HL-60 (cell line): ENCODE measurements around the gene STRA8.

ENCODE experiments used
- DNase-seq, 2 experiments: peaks; one replicate each; pipeline ENCODE4 v3.0.0-alpha.2; 2010 to 2020; ENCODE audit warnings: low read depth in 1 of 2, low spot score in 1 of 2
- H3K27ac ChIP-seq: fragments of 250-450 bp; sonication (Bioruptor Pico); replicated peaks from 2 replicates; pipeline ENCODE4 v1.5.1; 2020; ENCODE audit warnings: mild to moderate bottlenecking, moderate library complexity
- H3K27me3 ChIP-seq: fragments of 250-450 bp; sonication (Bioruptor Pico); 2 replicates; pipeline ENCODE4 v1.5.1; 2021; ENCODE audit warnings: mild to moderate bottlenecking, moderate library complexity; ENCODE audit not compliant: insufficient read depth, poor library complexity, severe bottlenecking
- H3K4me3 ChIP-seq: replicated peaks from 2 replicates; pipeline ENCODE4 v1.5.1; 2011; ENCODE audit warnings: mild to moderate bottlenecking, control low read depth, low read length; ENCODE audit not compliant: insufficient read depth
- CTCF ChIP-seq: IDR thresholded peaks from one replicate; pipeline ENCODE4 v1.5.1; 2011; ENCODE audit warnings: low read length, control low read depth, inconsistent platforms; ENCODE audit not compliant: insufficient read depth
- GABPA ChIP-seq: IDR thresholded peaks from 2 replicates; pipeline ENCODE4 v1.6.1; 2012; ENCODE audit warnings: low read depth
- POLR2AphosphoS5 ChIP-seq: IDR thresholded peaks from 2 replicates; pipeline ENCODE4 v1.6.1; 2012; ENCODE audit warnings: low read depth
- REST ChIP-seq: IDR thresholded peaks from 2 replicates; pipeline ENCODE4 v1.6.1; 2012; ENCODE audit warnings: low read depth; ENCODE audit not compliant: insufficient replicate concordance
- SPI1 ChIP-seq: IDR thresholded peaks from 2 replicates; pipeline ENCODE4 v1.6.1; 2012; ENCODE audit warnings: low read depth, mild to moderate bottlenecking, borderline replicate concordance

STRA8 gene

DNA sequence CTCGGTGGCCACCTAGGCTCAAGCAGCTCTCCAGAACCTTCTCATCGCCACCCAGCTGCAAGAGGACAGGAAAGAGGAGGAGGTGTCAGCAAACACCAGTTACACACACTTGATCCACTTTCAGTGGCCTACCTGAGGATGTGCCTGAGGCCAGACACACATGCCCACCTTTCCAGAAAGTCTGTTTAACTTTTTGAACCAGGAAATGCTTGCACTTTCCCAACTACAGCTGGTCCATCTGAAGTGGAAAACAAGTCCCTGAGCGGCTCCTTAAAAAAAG lies 47.4 kb upstream of the STRA8 start:
- no peak for DNase-seq
- TF ChIP-seq CTCF (no peak), GABPA (no peak), REST (no peak), POLR2AphosphoS5 (no peak), SPI1 (no peak)
- Histone ChIP-seq H3K4me3 (no peak overlapping the region), H3K27me3 (no peaks in the 10 kb centered on the region), H3K27ac (no peak overlapping the region)

DNA sequence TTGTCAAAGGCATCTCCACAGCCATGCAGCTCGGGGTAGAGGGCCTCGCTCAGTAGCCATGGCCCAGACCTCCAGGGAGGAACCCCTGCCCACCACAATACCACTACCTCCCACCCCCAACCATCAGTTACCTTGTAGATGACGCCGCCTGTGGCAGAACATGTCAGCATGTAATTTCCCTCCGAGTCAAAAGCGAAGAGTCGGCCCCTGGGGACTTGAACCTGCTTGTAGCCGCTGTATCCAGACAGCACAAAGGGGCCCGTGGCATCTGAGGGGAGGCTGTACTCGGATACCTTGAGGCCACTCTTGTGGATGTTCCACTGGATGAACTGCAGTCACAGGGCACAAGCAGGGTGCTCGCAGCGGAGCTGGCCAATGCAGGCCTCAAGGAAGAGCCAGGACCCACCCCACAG lies 46.8 kb upstream of the STRA8 start:
- Histone ChIP-seq H3K27me3 (no peaks in the 10 kb centered on the region), H3K4me3 (no peak overlapping the region), H3K27ac (no peak overlapping the region)
- no peak for DNase-seq
- TF ChIP-seq SPI1 (no peak), GABPA (no peak)

DNA sequence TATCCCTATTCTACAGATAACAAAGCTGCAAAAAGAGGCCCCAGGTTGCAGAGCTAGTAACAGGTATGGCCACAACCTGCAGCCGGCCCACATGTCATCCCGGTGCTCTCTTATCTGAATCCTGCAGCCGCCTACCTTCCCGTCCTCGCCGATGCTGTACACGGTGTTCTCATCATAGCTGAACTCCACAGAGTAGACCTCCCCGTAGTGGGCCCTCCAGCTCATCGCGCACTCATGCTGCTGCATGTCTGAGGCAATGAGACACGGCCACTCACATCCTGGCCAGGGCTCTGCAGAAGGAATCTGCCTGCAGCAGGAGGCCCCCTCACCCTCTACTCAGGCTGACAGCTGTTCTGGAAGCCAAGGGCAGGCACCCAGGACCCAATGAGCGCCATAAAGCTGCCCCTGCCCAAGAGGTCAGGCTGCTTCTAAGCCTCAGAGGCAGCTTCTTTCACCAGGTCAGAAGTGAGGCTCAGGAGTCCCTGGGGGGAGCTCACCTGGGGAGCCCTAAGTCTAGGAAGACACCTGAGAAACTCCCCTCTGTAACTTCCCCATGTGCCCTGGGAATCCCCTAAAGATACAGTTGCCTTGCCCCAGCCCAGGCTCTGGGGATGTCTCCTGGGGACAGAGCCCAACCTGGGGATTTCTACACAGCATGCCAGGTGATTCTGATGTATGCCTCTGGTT lies 45.2 kb upstream of the STRA8 start:
- Histone ChIP-seq H3K4me3 (no peak overlapping the region), H3K27ac (no peak overlapping the region), H3K27me3 (no peaks in the 10 kb centered on the region)
- no peak for DNase-seq
- no peak for TF ChIP-seq CTCF
- TF ChIP-seq GABPA, result no peak
- no peak for TF ChIP-seq REST
- no peak for TF ChIP-seq SPI1
- TF ChIP-seq POLR2AphosphoS5, result no peak

GRCh38 chr7:135189221-135189662 lies 44.4 kb upstream of the STRA8 start:
- DNase-seq, result no peak
- Histone ChIP-seq H3K27ac (no peak overlapping the region), H3K27me3 (no peaks in the 10 kb centered on the region), H3K4me3 (no peak overlapping the region)
- no peak for TF ChIP-seq SPI1
- TF ChIP-seq GABPA, result no peak
- no peak for TF ChIP-seq POLR2AphosphoS5
- no peak for TF ChIP-seq REST
- no peak for TF ChIP-seq CTCF
